Right atrium auricular region (tissue), 2 donors: Measurements from ENCODE around the gene CCDC54. TPM values are rescaled to one million over a fixed set of nuclear protein-coding genes. Genes with fewer than 3 reads are reported as not detected.

Experiments used
- DNase-seq: peaks from one replicate; pipeline ENCODE4 v3.0.0-alpha.2; 2019; ENCODE audit warnings: low spot score
- H3K27ac ChIP-seq, 2 donors: fragments of 200-600 bp; sonication (generic); 1 replicate in 1 of 2; 2 replicates in 1 of 2; pipeline ENCODE4 v1.5.1; 2016 to 2019
- H3K27me3 ChIP-seq, 2 donors: fragments of 200-600 bp; sonication (generic); one replicate each; pipeline versions ENCODE4 v1.5.1 to v1.6.0; 2017 to 2019
- H3K36me3 ChIP-seq: fragments of 200-600 bp; sonication (generic); one replicate; pipeline ENCODE4 v1.5.1; 2016
- H3K4me1 ChIP-seq, 2 donors: fragments of 200-600 bp; sonication (generic); one replicate each; pipeline versions ENCODE4 v1.5.1 to v1.6.0; 2017 to 2019
- H3K4me3 ChIP-seq, 2 donors: fragments of 200-600 bp; sonication (generic); 1 replicate in 1 of 2; 2 replicates in 1 of 2; pipeline ENCODE4 v1.5.1; 2017 to 2019; ENCODE audit warnings: mild to moderate bottlenecking in 1 of 2, moderate library complexity in 1 of 2
- H3K9me3 ChIP-seq, 2 donors: fragments of 200-600 bp; sonication (generic); one replicate each; pipeline ENCODE4 v1.5.1; 2019
- CTCF ChIP-seq, 2 donors: fragments of 200-600 bp; sonication (generic); IDR thresholded peaks; one replicate each; pipeline ENCODE4 v1.5.1; 2019; ENCODE audit warnings: antibody characterized with exemption in 2 of 2
- total RNA-seq, 2 donors: library from RNA; depleted of rRNA; stranded (reverse); fragments of >200 nt; gene quantifications; one replicate each; pipeline ENCODE4 v1.1.0, GENCODE V29; 2016

Gene CCDC54
- total RNA-seq, 2 donors from 2014 or later: not detected

GRCh38 chr3:107413264-107413663 lies 36.0 kb downstream of the CCDC54 start:
- peaks cover 3 to 20% of the 10 kb centered on the region in 2 donors for H3K9me3 ChIP-seq
- DNase-seq: no peak
- no peak for TF ChIP-seq CTCF (IDR thresholded peaks at IDR 0.05)
- H3K36me3 ChIP-seq: no peaks in the 10 kb centered on the region
- H3K27ac ChIP-seq: no peak overlapping the region
- H3K4me3 ChIP-seq: no peak overlapping the region
- no peaks in the 10 kb centered on the region for H3K27me3 ChIP-seq
- H3K4me1 ChIP-seq: no peaks in the 10 kb centered on the region

GRCh38 chr3:107414325-107414964 lies 37.2 kb downstream of the CCDC54 start:
- Histone ChIP-seq H3K27me3 (no peaks in the 10 kb centered on the region), H3K9me3 (peaks cover 0 to 8% of the 10 kb centered on the region in 2 donors), H3K4me1 (no peaks in the 10 kb centered on the region), H3K4me3 (no peak overlapping the region), H3K27ac (no peak overlapping the region), H3K36me3 (no peaks in the 10 kb centered on the region)
- DNase-seq: no peak
- no peak for TF ChIP-seq CTCF (IDR thresholded peaks at IDR 0.05)

GRCh38 chr3:107416138-107416537 lies 38.9 kb downstream of the CCDC54 start:
- Histone ChIP-seq H3K36me3 (no peaks in the 10 kb centered on the region), H3K4me1 (no peaks in the 10 kb centered on the region), H3K27me3 (no peaks in the 10 kb centered on the region), H3K9me3 (no peaks in the 10 kb centered on the region), H3K27ac (no peak overlapping the region), H3K4me3 (no peak overlapping the region)
- no peak for TF ChIP-seq CTCF (IDR thresholded peaks at IDR 0.05)
- no peak for DNase-seq

- H3K27ac ChIP-seq: no peak overlapping the region
- H3K27me3 ChIP-seq: no peaks in the 10 kb centered on the region
- H3K9me3 ChIP-seq: no peaks in the 10 kb centered on the region
- H3K4me1 ChIP-seq: no peaks in the 10 kb centered on the region
- no peak for DNase-seq
- TF ChIP-seq CTCF (IDR thresholded peaks at IDR 0.05): no peak
- no peak overlapping the region for H3K4me3 ChIP-seq
- H3K36me3 ChIP-seq: no peaks in the 10 kb centered on the region
These were observed 39.6 kb downstream of the CCDC54 start for GRCh38 chr3:107416886-107417285.

- no peak for DNase-seq
- H3K4me1 ChIP-seq: no peaks in the 10 kb centered on the region
- peak overlapping the region; percentile 17 to 26 for H3K4me3 ChIP-seq
- peak; percentile 43 to 81 for TF ChIP-seq CTCF (IDR thresholded peaks at IDR 0.05)
- H3K27me3 ChIP-seq: no peaks in the 10 kb centered on the region
- H3K27ac ChIP-seq: no peak overlapping the region
- no peaks in the 10 kb centered on the region for H3K9me3 ChIP-seq
- no peaks in the 10 kb centered on the region for H3K36me3 ChIP-seq
These were observed 44.0 kb downstream of the CCDC54 start for GRCh38 chr3:107421170-107421792.
